Epithelial cell of proximal tubule (primary cell): ENCODE measurements around the gene PNMT. TPM values are rescaled to one million over a fixed set of nuclear protein-coding genes. Genes with fewer than 3 reads are reported as not detected.
A peak's percentile ranks its signal among the peaks of the same experiment; 100 is the strongest.

Experiments
- DNase-seq: peaks from one replicate; pipeline ENCODE4 v3.0.0-alpha.2; 2011; ENCODE audit warnings: low read depth
- H3K4me3 ChIP-seq: 2 replicates; pipeline ENCODE4 v1.5.1; 2011; ENCODE audit warnings: low read depth, mild to moderate bottlenecking, low read length
- CTCF ChIP-seq: conservative IDR thresholded peaks from 2 replicates; pipeline ENCODE4 v1.5.1; 2012; ENCODE audit warnings: low read depth, mild to moderate bottlenecking, low read length
- total RNA-seq: library from RNA; depleted of rRNA; stranded (reverse); fragments of >200 nt; gene quantifications from 2 replicates; pipeline ENCODE4 v1.2.3, GENCODE V29; 2015

PNMT gene
- total RNA-seq, 1 donor from 2014 or later = not detected

- no peak for DNase-seq
- peak; percentile 84 for TF ChIP-seq CTCF
- H3K4me3 ChIP-seq = no peak overlapping the region
These were observed 3.6 kb downstream of the PNMT start for GRCh38 chr17:39671651-39672521.

- H3K4me3 ChIP-seq = no peak overlapping the region
- no peak for TF ChIP-seq CTCF
- no peak for DNase-seq
These were observed 4.5 kb downstream of the PNMT start for GRCh38 chr17:39672522-39673334.

GRCh38 chr17:39673335-39674081 is 5.3 kb downstream of the PNMT start:
- H3K4me3 ChIP-seq = no peak overlapping the region
- no peak for DNase-seq
- TF ChIP-seq CTCF = no peak

GRCh38 chr17:39674179-39674578 is 5.9 kb downstream of the PNMT start:
- no peak for TF ChIP-seq CTCF
- H3K4me3 ChIP-seq = no peak overlapping the region
- DNase-seq = no peak

- H3K4me3 ChIP-seq = no peak overlapping the region
- no peak for DNase-seq
- TF ChIP-seq CTCF = no peak
These were observed 6.6 kb downstream of the PNMT start for GRCh38 chr17:39674702-39675389.

GRCh38 chr17:39675390-39676082 is 7.3 kb downstream of the PNMT start:
- DNase-seq = no peak
- TF ChIP-seq CTCF = no peak
- H3K4me3 ChIP-seq = no peak overlapping the region
